Mesodermal cell (in vitro differentiated cells): ENCODE results near the gene SFT2D1.

ENCODE experiments used
- H3K27ac ChIP-seq: 2 replicates; pipeline ENCODE4 v1.7.0; 2013; ENCODE audit warnings: mild to moderate bottlenecking, low read depth, low read length, moderate library complexity; ENCODE audit not compliant: severe bottlenecking
- H3K36me3 ChIP-seq: 2 replicates; pipeline ENCODE4 v1.7.1; 2013; ENCODE audit warnings: mild to moderate bottlenecking, low read length, moderate library complexity; ENCODE audit not compliant: control insufficient read depth, insufficient read depth
- H3K4me1 ChIP-seq: one replicate; pipeline ENCODE4 v1.7.1; 2013; ENCODE audit warnings: mild to moderate bottlenecking, low read length; ENCODE audit not compliant: insufficient read depth, control insufficient read depth, poor library complexity, severe bottlenecking
- H3K4me3 ChIP-seq: 2 replicates; pipeline ENCODE4 v1.7.0; 2013; ENCODE audit warnings: low read length, control low read depth, mild to moderate bottlenecking; ENCODE audit not compliant: insufficient read depth, poor library complexity, severe bottlenecking; ENCODE audit errors: extremely low read depth
- H3K9me3 ChIP-seq: 2 replicates; pipeline ENCODE4 v1.7.1; 2013; ENCODE audit warnings: mild to moderate bottlenecking, low read length, moderate library complexity; ENCODE audit not compliant: control insufficient read depth
- WGBS, 2 experiments: methylation state at CpG; one replicate each; pipeline ENCODE4 v1.1.5; 2013; ENCODE audit warnings: missing lambda C conversion rate in 2 of 2; ENCODE audit not compliant: insufficient coverage in 2 of 2; 5-methylcytosine and 5-hydroxymethylcytosine counted together

Gene SFT2D1

DNA sequence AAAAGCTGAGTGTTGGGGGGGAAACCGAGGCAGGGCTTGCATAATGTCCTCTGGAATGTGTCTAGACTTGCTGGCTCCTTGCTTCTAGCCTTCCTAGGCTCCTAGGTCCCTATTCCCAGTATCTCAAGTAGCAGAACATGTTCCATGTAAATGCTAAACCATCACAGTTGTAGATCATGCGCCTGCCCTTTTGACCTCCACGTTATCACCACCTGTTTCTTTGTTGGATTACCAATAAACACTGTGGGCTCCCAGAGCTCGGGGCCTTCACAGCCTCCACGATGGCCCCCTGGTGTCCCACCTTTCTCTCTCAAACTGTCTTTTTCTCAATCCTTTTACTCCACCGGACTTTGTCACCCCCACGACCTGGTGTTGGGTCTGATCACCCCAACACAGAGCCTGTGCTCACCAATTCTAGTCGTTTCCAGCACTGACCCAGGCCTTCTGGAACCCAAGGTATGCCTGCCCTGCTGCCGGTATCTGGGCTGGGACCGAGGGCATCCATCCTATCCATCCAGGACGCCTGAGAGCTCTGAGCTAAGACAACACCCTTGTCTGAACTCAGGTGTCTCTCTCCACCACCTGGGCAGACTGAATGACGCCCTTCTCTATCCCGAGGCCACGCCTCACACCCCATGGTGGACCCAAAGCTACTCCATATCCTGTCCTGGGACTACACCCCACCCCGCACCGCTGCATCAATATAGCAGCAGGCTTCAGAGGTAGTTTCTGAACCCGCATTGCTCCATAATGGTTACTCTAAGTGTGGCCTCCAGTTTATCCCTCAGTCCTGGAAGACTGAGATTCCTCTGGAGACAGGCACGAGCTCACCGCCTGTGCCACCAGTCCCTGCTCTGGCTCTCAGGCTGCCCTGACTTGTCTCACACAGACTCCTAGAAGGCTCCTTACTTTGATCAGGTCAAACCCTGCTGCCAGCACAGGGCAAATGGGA lies 24.8 kb downstream of the SFT2D1 start:
- Histone ChIP-seq H3K9me3 (no peaks in the 10 kb centered on the region), H3K27ac (peak overlapping the region; percentile 10), H3K36me3 (peaks cover 25% of the 10 kb centered on the region), H3K4me1 (peaks cover 4% of the 10 kb centered on the region), H3K4me3 (no peak overlapping the region)
- WGBS, 2 experiments = 90 to 95% methylated on average over 17 to 18 of the region's 19 CpGs

DNA sequence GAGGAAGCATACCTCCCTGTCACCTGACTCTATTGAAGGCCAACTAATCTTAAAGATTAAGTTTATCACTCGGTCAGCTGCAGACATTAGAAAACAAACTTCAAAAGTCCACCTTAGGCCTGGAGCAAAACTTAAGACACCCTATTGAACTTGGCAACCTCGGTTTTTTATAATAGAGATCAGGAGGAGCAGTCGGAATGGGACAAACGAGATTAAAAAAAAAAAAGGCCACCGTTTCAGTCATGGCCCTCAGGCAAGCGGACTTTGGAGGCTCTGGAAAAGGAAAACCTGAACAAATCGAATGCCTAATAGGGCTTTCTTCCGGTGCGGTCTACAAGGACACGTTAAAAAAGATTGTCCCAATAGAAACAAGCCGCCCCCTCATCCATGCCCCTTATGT lies 26.9 kb downstream of the SFT2D1 start:
- H3K4me1 ChIP-seq = peaks cover 4% of the 10 kb centered on the region
- 93% methylated on average over 7 to 11 of the region's 11 CpGs for WGBS, 2 experiments
- H3K27ac ChIP-seq = no peak overlapping the region
- H3K36me3 ChIP-seq = peaks cover 8% of the 10 kb centered on the region
- H3K4me3 ChIP-seq = no peak overlapping the region
- no peaks in the 10 kb centered on the region for H3K9me3 ChIP-seq

DNA sequence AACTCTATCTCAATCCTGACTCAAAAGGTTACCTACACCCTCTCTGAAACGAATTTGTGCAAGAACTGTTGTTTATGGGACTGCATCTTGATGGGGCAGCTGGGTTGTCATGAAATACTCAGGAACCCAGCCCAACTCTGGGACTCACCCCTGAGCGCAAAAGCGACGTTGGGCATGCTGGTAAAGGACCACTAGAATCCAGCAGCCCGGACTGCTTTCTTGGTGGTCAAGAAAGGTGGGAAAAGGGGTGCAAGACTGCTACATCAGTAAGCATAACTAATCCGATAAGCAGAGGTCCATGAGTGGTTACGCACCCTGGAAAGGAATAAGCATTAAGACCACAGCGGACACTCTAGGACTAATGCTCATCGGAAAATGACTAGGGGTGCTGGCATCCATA lies 27.9 kb downstream of the SFT2D1 start:
- Histone ChIP-seq H3K36me3 (peaks cover 3% of the 10 kb centered on the region), H3K9me3 (no peaks in the 10 kb centered on the region), H3K4me3 (no peak overlapping the region), H3K4me1 (peaks cover 4% of the 10 kb centered on the region), H3K27ac (no peak overlapping the region)
- WGBS, 2 experiments = 84 to 93% methylated on average over 2 to 4 of the region's 9 CpGs

DNA sequence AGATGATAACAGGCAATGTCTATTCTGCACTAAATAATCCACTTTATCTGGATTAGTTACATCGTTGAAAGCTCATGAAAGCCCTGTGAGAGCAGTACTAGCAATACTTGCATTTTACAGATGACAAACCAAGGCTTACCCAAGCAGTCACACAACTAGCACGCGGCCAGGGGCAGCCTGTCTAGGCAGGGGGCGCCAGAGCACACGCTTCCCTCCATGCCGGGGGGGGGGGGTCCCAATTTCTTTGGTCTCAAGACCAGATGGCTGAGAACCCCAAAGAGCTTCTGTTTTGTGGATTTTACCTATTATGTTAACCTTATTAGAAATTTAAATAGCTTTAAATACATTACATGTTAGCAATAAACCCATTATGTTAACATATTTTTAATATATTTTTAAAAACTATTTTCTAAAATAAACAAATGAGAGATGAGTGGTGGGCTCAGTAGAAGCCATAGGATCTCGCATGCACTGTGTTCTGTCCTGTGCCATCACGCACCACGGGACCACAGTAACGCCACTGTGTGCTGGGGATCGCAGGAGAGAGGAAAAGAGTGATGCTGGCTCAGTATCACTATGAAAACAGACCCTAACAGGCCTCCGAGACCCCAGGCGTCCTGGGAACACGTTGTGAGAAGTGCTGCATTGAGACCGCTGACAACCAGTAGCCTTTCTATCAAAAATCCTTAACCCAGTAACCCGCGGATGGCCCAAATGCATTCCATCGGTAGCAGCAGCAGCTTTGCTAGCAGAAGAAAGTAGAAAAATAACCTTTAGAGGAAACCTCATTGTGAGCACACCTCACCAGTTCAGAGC lies 28.9 kb downstream of the SFT2D1 start:
- Histone ChIP-seq H3K36me3 (no peaks in the 10 kb centered on the region), H3K27ac (no peak overlapping the region), H3K4me3 (no peak overlapping the region), H3K4me1 (peaks cover under 1% of the 10 kb centered on the region), H3K9me3 (no peaks in the 10 kb centered on the region)
- 74 to 81% methylated on average over 9 to 11 of the region's 18 CpGs for WGBS, 2 experiments

DNA sequence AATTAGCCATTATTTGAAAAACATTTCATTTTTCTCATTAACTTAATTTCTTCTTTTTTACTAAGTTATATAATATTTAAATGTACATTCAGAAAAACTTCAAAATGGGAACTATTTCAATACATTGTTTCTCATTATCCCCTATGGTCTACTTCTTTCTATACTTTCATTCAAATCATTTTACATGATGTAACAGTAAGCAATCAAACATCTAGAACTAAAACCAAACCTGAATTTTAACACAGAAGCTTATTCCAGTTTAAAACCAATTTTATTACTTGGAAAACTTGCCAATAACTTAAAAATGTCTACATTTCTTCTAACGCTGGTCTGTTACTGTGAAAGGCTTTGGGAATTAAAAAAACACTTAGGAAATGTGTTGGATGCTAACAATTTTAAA lies 29.5 kb downstream of the SFT2D1 start:
- Histone ChIP-seq H3K9me3 (no peaks in the 10 kb centered on the region), H3K4me3 (no peak overlapping the region), H3K4me1 (no peaks in the 10 kb centered on the region), H3K27ac (no peak overlapping the region), H3K36me3 (no peaks in the 10 kb centered on the region)
- WGBS, 2 experiments = no CpG with 5 or more reads among the region's 1 CpG

DNA sequence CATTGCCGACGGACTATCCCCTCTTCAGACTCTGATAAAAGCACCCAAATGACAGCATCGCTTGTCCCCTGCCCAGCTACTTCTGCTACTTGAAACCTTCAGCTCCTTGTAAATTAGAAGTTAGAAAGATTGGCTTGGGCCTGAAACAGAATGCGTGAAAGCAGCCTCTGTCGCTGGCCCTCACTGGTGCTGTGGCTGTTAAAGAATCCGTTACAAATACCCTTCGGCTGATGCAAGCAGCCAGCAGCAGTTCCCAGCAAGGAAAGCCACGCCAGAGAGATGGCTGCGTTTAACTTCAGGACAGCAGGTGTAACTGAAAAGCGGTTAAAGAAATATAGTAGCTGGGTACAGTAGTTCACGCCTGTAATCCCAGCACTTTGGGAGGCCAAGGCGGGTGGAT lies 31.7 kb downstream of the SFT2D1 start:
- H3K27ac ChIP-seq = no peak overlapping the region
- no peaks in the 10 kb centered on the region for H3K4me1 ChIP-seq
- 80 to 82% methylated on average over 11 of the region's 12 CpGs for WGBS, 2 experiments
- no peaks in the 10 kb centered on the region for H3K9me3 ChIP-seq
- no peaks in the 10 kb centered on the region for H3K36me3 ChIP-seq
- H3K4me3 ChIP-seq = no peak overlapping the region

DNA sequence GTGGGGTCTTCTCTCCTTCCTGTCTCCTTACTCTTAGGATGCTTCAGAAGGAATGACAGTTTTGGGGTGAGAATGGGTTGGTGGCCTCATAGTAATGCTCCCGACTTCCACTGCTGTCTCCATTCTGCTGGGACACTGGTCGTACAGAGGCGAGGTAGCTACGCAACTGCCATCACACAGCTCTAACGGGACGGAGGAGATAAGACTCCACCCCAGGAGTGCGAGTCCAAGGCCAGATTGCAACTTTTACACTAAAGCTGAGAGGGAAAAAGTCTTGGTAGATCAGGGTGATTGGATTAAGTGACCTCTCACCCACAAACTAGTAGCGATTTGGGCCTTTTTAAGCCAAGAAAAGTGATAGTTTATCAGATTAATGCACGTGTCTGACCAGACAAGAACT lies 32.4 kb downstream of the SFT2D1 start:
- no peaks in the 10 kb centered on the region for H3K4me1 ChIP-seq
- no peaks in the 10 kb centered on the region for H3K9me3 ChIP-seq
- H3K4me3 ChIP-seq = no peak overlapping the region
- H3K27ac ChIP-seq = no peak overlapping the region
- no peaks in the 10 kb centered on the region for H3K36me3 ChIP-seq
- 84 to 94% methylated on average over 8 of the region's 9 CpGs for WGBS, 2 experiments

DNA sequence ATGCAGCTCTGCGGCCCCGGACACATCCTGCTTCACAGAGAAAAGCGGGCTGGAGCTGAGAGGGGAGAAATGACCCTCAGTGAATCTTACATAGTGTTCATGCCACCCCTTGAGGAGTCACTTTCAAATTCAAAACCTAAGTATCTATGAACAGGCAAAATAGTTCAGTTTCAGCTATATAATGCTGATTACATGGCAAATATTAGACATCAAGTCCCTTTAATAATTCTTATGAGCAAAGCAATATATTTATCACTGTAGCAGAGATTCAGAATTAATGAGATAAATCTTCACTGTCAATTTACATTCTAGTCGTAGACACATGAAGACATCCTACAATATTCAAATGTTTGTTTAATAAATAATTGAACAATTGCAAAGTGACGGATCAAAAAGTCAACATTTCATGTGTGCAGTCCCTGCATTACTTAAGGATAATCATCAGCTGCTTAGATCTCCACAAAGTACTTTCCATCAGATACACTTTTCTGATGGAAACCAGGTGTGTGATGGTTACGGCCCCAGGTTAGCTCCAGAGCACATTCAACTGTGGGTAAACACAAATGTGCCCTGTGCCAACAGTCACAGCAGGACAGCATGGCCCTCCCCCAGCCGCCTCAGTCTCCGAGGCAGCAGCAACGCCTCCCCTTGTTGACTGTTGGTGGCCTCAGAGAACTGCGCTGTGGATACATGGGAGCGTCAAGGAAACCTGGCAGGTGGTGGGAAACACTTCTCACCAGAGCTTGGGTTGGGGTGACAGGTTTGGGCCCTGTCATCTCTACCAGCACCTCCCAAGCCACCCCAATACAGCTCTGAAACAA lies 33.4 kb downstream of the SFT2D1 start:
- Histone ChIP-seq H3K36me3 (no peaks in the 10 kb centered on the region), H3K4me3 (peak overlapping the region; percentile 38), H3K27ac (no peak overlapping the region), H3K9me3 (no peaks in the 10 kb centered on the region), H3K4me1 (no peaks in the 10 kb centered on the region)
- 29 to 63% methylated on average over 3 to 6 of the region's 11 CpGs for WGBS, 2 experiments

DNA sequence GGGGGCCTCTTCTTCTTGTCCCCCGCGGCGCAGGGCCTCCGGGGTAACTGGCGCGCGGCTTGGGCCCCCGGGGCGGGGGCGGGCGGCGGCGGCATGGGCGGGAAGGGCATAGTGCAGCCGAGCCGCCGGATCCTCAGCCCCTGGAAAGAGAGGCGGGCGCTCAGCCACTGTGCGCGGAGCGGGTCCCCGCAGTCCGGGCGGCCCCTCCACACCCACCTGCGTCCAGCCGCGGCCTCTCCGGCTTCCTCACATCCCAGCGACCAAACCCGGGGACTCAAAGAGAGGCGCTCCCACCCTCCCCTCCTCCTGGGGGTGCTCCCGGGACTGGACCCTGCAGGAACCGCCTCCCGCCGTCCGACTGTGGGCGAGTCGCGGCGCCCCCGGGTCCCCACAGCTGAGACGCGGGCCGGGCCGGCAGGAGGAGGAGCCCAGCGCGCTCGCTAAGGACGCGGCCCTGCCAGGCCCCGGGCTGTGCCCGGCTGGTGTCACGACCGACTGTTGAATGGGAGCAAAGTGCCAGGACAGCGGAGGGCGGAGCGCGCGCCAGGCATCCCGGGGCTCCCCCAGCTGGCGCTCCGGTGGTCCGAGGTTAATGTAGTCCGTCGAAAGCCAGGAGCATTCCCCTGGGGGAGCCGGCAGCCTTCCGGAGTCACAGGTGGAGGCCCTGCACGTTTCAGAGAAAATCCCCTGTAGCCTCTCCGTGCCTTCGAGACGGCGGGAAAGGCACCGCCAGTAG lies 34.1 kb downstream of the SFT2D1 start, which contains the start of gene PRR18:
TSS of gene PRR18 (minus strand) at position 360 of the 736 bp plus-strand sequence. CDS start at position 110, 250 bp downstream.
- Histone ChIP-seq H3K4me1 (no peaks in the 10 kb centered on the region), H3K27ac (no peak within 1 kb of the TSS), H3K9me3 (no peaks in the 10 kb centered on the region), H3K36me3 (no peaks in the 10 kb centered on the region), H3K4me3 (peak within 1 kb of the TSS; percentile 38)
- WGBS, 2 experiments = 1% methylated on average over 56 to 64 of the region's 74 CpGs
